SK-N-SH treated with all-trans-retinoic acid at 6 μM for 48 hours (cell line): ENCODE data around the gene TMEM237.

ENCODE experiments used
- ARNTL ChIP-seq: fragments of 450-650 bp; formaldehyde crosslinking; IDR thresholded peaks from 2 replicates; pipeline ENCODE4 v1.5.0; 2020; ENCODE audit warnings: low read depth, mild to moderate bottlenecking, moderate library complexity, borderline replicate concordance
- BACH2 ChIP-seq: fragments of 250-450 bp; sonication (Bioruptor Pico); IDR thresholded peaks from 2 replicates; pipeline ENCODE4 v1.9.0; 2021; ENCODE audit warnings: mild to moderate bottlenecking, borderline replicate concordance
- OSR1 ChIP-seq: fragments of 250-450 bp; sonication (Bioruptor Pico); IDR thresholded peaks from 2 replicates; pipeline ENCODE4 v1.8.0; 2022; ENCODE audit warnings: moderate library complexity, mild to moderate bottlenecking, inconsistent platforms
- PATZ1 ChIP-seq: fragments of 250-450 bp; sonication (Bioruptor Pico); IDR thresholded peaks from 2 replicates; pipeline ENCODE4 v1.8.0; 2020; ENCODE audit warnings: mild to moderate bottlenecking, moderate library complexity, borderline replicate concordance
- TCF4 ChIP-seq: fragments of 250-450 bp; sonication (Bioruptor Pico); IDR thresholded peaks from 2 replicates; pipeline ENCODE4 v1.8.0; 2021; ENCODE audit warnings: mild to moderate bottlenecking, moderate library complexity, borderline replicate concordance
- TSHZ2 ChIP-seq: fragments of 250-450 bp; sonication (Bioruptor Pico); IDR thresholded peaks from 2 replicates; pipeline ENCODE4 v1.5.0; 2020; ENCODE audit warnings: mild to moderate bottlenecking, moderate library complexity
- ZFP30 ChIP-seq: fragments of 450-650 bp; formaldehyde crosslinking; IDR thresholded peaks from 2 replicates; pipeline ENCODE4 v1.5.0; 2022; ENCODE audit warnings: mild to moderate bottlenecking, moderate library complexity

GRCh38 chr2:201656740-201657139 lies 13.4 kb upstream of the TMEM237 start:
- TF ChIP-seq ZFP30 (no peak), PATZ1 (no peak), TSHZ2 (CRISPR knock-in tag) (no peak), OSR1 (CRISPR knock-in tag) (no peak), BACH2 (CRISPR knock-in tag) (no peak), TCF4 (CRISPR knock-in tag) (no peak), ARNTL (CRISPR knock-in tag) (no peak)
